HK-2 (cell line): ENCODE results near the gene AGPAT3.
A peak's percentile ranks its signal among the peaks of the same experiment; 100 is the strongest.

Experiments
- DNase-seq: peaks from one replicate; pipeline ENCODE4 v3.0.0-alpha.2; 2018; ENCODE audit not compliant: unreplicated experiment

Gene AGPAT3

DNA sequence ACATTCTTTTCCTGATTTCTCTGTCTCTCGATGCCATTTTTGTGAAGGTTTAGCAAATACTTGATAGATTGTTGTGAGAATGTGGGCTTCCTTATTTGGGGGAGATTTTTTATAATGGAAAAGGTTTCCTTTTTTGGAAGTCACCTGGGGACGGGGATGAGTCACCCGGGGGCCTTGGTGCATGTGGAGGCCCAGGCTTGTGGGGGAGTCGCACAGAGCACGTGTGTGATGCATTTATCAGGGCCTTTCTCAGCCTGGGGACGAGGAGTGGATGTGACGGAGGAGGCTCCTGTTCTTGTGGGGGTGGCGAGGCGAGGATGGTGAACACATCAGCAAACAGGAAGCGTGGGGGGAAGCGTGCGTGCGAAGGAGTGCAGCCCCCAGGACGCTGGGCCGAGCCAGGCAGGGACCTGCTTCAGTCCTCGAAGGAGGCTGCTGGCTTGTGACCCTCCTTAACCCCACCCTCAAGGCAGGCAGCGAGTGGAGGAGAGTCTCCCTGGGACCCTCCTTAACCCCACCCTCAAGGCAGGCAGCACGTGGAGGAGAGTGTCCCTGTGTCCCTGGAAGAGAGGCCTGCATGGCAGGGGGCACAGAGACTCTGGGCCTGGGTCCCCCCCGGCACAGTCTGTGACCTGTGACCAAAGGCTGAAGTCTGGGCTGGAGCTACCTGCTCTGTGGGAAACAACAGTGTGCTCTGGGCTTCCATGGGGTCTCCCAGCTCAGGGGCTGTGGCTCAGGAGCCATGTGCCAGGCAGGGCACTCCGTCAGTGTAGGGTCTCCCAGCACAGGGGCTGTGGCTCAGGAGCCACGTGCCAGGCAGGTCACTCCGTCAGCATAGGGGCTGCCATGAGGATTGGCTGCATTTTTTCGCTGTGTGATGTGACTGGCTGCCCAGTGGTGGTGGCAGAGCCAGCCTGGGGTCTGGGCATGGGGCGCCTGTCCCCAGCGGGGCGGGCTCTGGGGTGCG lies 57.2 kb downstream of the AGPAT3 start:
- peak; percentile 54 for DNase-seq

- no peak for DNase-seq
Measured at GRCh38 chr21:43922949-43923348, 57.9 kb downstream of the AGPAT3 start.

- no peak for DNase-seq
Measured at GRCh38 chr21:43923391-43923790, 58.4 kb downstream of the AGPAT3 start.

- no peak for DNase-seq
Measured at GRCh38 chr21:43924421-43925095, 59.5 kb downstream of the AGPAT3 start.

GRCh38 chr21:43925096-43925481 lies 60.1 kb downstream of the AGPAT3 start:
- no peak for DNase-seq

- no peak for DNase-seq
Measured at GRCh38 chr21:43925609-43926008, 60.6 kb downstream of the AGPAT3 start.

DNA sequence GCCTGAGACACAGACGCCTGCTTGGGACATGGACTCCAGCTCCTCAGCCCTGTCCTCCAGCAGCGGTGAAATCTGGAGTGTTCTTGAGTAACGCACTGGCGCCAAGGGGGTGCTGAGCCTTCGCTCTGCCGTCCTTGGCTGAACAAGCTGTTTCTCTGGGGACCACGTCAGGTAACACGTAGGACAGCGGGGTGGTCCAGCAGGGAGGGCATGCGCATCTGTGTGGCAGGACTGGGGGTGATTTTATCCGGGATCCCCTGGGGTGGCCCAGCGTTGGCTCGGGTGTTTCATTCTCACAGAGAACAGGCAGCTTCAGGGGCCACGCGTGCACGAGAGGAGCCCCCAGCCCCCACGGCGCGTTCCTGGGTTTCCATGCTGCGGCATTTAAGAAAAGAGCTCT lies 61.2 kb downstream of the AGPAT3 start:
- no peak for DNase-seq

DNA sequence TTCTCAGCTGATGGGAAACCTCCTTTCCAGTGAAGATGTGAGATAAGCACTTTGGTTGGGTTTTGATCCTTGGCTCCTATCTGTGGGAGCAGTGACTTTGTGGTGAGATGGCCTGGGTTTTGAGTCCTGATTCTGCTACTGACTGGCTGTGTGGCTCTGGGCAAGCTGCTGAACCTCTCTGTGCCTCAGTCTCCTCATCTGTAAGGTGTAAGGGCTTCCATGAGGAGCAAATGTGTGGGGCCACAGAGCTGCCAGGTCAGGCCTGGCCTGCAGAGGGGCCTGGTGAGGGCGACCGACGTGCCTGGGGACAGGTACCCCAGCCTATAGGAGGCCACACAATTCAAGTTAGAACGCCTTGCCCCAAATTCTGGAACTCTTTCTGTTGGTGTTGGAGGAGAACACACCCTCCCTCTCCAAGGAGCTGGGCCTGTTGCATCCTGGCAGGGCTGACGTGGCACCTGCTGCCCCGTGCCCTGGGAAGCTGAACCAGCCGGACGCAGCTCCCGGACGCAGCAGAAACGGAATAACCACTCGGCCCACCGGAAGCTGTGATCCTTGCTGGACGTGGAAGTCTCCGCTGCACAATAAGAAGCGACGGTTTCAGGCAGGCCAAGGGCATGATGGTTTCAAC lies 62.7 kb downstream of the AGPAT3 start:
- DNase-seq: no peak

DNA sequence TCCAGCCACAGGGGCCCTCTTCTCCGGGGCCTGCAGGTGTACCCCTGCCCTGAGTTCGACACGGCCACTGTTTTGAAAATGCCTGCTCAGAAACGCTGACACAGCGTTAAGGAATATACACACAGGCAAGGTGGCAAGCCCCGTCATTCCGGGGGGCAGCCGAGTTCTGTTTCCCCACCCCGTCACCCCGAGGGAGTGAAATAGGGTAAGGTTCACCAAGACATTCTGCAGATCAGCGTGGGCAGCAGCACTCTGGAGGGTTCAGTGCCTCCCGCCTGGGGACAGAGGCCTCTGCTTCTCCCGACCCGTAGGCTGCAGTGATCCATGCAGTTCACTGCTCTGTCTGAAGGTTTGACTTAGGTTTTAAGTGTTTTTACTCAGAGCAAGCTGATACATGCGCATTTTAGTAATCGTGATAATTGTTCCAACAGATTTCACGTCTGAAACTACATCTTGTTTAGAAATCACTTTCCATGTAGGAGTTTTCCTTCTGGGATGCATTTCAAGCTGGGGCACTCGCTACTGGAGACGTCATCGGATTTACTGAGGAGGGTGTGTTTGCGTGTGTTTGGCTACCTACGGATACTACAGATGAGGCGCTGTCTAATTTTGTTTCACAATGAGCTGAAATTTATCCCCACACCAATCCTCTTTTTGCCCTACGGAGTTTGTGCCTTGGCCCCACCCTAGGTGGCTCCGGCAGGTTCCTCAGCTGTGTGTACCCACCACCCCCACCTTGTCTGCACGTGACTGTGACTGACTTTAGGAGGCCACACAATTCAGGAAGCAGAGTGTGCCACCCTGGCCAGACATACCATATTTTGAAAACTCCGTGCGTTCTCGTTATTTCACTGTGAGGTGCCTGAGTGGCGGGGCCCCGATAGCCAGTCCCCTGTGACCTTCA lies 63.5 kb downstream of the AGPAT3 start:
- no peak for DNase-seq

GRCh38 chr21:43929217-43929971 lies 64.4 kb downstream of the AGPAT3 start:
- DNase-seq: no peak

- no peak for DNase-seq
Measured at GRCh38 chr21:43930074-43930847, 65.2 kb downstream of the AGPAT3 start.

DNA sequence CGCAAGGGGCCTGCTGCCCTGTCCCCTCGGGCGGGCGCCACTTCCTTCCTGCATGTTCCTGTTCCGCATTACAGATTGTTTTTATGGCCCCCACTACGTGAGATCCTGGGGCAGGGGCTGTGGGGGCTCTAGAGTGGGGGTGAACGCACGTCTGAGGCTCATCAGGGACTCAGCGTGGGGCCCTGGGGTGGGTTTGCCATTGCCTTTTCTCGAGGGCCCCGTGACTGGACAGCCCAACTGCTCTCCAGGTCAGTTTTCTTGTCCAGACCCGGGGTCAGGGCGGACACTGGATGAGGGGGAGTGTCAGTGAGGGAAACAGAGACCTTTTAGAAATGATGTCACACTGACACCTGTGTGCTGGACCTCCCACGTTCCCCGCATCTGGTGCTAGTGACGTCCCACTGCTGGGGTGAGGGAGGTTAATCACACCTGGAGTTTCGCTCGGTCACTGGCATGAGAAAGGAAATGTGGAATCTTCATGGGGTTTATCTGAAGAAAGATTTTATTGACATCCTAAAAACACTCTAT lies 65.9 kb downstream of the AGPAT3 start:
- no peak for DNase-seq

DNA sequence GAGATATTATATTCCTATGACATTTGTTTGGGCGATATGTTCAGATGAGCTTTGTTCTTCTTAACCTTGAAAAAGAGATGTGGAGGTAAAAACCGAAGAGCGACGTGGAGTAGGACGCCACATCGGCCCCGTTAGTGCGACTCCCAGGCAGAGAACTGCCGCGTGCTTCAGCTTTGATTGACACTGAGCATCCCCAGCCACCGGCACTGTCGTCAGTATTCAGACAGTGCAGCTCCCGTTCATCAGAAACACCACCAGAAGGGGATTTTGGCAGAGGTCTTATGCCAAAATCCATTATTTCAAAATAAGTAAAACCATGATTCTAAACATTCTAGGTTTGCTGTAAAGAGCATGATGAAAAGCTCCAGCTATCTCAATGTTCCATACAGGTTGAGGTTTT lies 66.5 kb downstream of the AGPAT3 start:
- DNase-seq: no peak

- no peak for DNase-seq
Measured at GRCh38 chr21:43932005-43932404, 67.0 kb downstream of the AGPAT3 start.

GRCh38 chr21:43933199-43933598 lies 68.2 kb downstream of the AGPAT3 start:
- DNase-seq: no peak

- no peak for DNase-seq
Measured at GRCh38 chr21:43933680-43934079, 68.7 kb downstream of the AGPAT3 start.

GRCh38 chr21:43934116-43934515 lies 69.1 kb downstream of the AGPAT3 start:
- DNase-seq: no peak

DNA sequence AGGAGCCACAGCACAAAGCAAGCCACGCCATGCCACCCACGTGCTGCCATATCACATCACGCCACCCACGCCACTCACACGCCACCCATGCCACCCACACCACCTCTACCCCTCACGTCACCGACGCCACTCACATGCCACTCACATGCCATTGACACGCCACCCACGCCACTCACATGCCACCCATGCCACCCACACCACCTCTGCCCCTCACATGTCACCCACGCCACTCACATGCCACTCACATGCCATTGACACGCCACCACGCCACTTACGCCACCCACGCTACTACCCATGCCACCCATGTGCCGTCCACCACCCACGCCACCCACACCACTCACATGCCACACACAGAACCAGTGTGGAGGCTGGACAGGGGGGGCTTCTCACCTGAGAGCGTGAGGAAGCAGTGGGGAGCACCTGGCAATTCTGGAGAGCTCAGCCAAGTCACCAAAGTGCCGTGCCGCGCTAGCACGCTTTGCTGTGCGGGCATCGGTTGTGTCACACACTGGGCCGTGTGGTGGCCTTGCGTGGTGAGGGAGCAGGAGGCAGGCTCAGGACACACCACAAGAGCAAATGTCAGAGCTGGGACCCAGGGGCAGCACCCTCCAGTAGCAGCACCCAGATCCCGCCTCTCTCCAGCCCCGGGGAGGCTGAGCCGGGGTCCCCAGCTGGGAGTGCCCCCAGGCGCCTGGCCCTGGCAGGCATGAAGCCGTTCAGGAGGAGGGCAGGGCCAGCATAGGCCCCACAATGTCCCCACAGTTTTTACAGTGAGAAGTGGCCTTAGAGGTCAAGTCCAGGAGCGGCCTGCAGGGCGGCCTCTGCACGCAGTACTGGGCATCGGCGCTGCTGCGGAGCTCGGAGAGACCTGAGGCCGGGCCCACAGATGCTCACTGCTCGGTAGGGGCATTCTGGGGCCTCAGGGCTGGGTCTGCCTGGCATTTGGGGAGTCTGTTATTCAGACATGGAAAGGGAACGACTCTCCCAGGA lies 70.0 kb downstream of the AGPAT3 start:
- no peak for DNase-seq

DNA sequence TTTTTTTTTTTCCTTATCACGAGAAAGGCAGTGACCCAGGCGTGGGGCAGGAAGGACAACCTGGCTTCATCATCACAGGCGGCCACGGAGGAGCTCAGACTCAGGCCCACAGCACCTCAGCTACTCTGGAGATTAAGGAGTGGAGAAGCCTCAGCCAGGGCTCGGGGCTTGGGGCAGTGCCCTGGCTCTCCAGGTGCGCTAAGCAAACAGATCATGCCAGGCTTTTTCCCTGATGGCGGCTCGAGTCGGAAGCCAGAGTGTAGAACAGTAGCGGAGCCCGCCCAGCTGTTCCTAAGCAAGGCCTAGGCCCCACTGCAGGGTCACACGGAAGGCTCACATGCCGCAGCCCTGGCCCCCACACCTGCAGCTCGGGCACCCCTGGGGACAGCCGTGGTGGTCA lies 70.7 kb downstream of the AGPAT3 start:
- no peak for DNase-seq
